ENCODE data around the gene PYROXD2.

- TF ChIP-seq CTCF (IDR thresholded peaks at IDR 0.05) (no peak), POLR2A (IDR thresholded peaks at IDR 0.05) (no peak)
Measured at GRCh38 chr10:98380493-98381339, 34.3 kb downstream of the PYROXD2 start.

Measured in lower leg skin (tissue), 3 donors.